ENCODE data around the gene PXDN. TPM values are rescaled to one million over a fixed set of nuclear protein-coding genes. Genes with fewer than 3 reads are reported as not detected.

Gene PXDN
- polyA plus RNA-seq, 3 donors from 2014 or later, result 0.93 to 1.0 TPM; not detected in 1

DNA sequence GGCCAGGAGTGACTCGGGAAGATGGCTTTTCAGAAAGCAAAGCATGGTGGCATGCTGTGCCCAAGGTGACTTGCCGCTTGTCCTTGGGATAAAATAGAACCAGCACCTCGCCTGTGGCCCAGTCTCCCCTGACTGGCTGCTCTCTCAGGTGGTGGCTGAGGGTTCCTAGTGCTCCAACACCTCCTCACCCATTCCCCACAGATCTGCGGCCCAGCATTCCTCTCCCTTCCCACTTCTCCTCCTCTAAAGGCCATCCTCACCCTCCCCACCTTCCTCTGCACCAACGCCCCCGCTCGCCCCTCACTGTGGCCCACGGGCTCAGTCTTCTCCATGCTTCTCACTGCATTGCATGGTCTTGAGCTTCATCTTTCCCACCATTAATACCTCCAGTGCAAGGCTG is 132.4 kb downstream of the PXDN start:
- Mint-ChIP-seq H3K9me3 (peaks cover 0 to 3% (median 0%) of the 10 kb centered on the region in 6 donors), H3K27ac (no peak overlapping the region), H3K4me1 (no peaks in the 10 kb centered on the region), H3K4me3 (no peak overlapping the region), H3K36me3 (no peaks in the 10 kb centered on the region), H3K27me3 (ENCODE audit: low read depth in 3 of 3) (peaks cover 1 to 5% (median 4%) of the 10 kb centered on the region in 3 donors)
- DNase-seq, result no peak

- H3K4me1 Mint-ChIP-seq, result no peaks in the 10 kb centered on the region
- H3K27ac Mint-ChIP-seq, result no peak overlapping the region
- DNase-seq, result no peak
- H3K27me3 Mint-ChIP-seq (ENCODE audit: low read depth in 3 of 3), result peaks cover 1 to 3% (median 2%) of the 10 kb centered on the region in 3 donors
- peaks cover 0 to 3% (median 0%) of the 10 kb centered on the region in 6 donors for H3K9me3 Mint-ChIP-seq
- H3K4me3 Mint-ChIP-seq, result no peak overlapping the region
- H3K36me3 Mint-ChIP-seq, result no peaks in the 10 kb centered on the region
Measured at GRCh38 chr2:1610096-1610485, 134.2 kb downstream of the PXDN start.

- no peaks in the 10 kb centered on the region for H3K36me3 Mint-ChIP-seq
- no peaks in the 10 kb centered on the region for H3K4me1 Mint-ChIP-seq
- H3K9me3 Mint-ChIP-seq, result peaks cover 0 to 3% (median 0%) of the 10 kb centered on the region in 6 donors
- peaks cover 1 to 3% (median 2%) of the 10 kb centered on the region in 3 donors for H3K27me3 Mint-ChIP-seq (ENCODE audit: low read depth in 3 of 3)
- DNase-seq, result no peak
- no peak overlapping the region for H3K27ac Mint-ChIP-seq
- no peak overlapping the region for H3K4me3 Mint-ChIP-seq
Measured at GRCh38 chr2:1609485-1610095, 134.7 kb downstream of the PXDN start.

GRCh38 chr2:1609040-1609439 is 135.3 kb downstream of the PXDN start:
- H3K4me3 Mint-ChIP-seq, result no peak overlapping the region
- DNase-seq, result no peak
- H3K27me3 Mint-ChIP-seq (ENCODE audit: low read depth in 3 of 3), result peaks cover 0 to 2% (median 2%) of the 10 kb centered on the region in 3 donors
- H3K4me1 Mint-ChIP-seq, result no peaks in the 10 kb centered on the region
- peaks cover 0 to 3% (median 0%) of the 10 kb centered on the region in 6 donors for H3K9me3 Mint-ChIP-seq
- H3K27ac Mint-ChIP-seq, result no peak overlapping the region
- no peaks in the 10 kb centered on the region for H3K36me3 Mint-ChIP-seq

GRCh38 chr2:1607971-1608688 is 136.2 kb downstream of the PXDN start:
- Mint-ChIP-seq H3K9me3 (peaks cover 0 to 3% (median 0%) of the 10 kb centered on the region in 6 donors), H3K27me3 (ENCODE audit: low read depth in 3 of 3) (peaks cover 0 to 2% (median 0%) of the 10 kb centered on the region in 3 donors), H3K27ac (no peak overlapping the region), H3K4me3 (no peak overlapping the region), H3K36me3 (no peaks in the 10 kb centered on the region), H3K4me1 (no peaks in the 10 kb centered on the region)
- DNase-seq, result no peak

DNA sequence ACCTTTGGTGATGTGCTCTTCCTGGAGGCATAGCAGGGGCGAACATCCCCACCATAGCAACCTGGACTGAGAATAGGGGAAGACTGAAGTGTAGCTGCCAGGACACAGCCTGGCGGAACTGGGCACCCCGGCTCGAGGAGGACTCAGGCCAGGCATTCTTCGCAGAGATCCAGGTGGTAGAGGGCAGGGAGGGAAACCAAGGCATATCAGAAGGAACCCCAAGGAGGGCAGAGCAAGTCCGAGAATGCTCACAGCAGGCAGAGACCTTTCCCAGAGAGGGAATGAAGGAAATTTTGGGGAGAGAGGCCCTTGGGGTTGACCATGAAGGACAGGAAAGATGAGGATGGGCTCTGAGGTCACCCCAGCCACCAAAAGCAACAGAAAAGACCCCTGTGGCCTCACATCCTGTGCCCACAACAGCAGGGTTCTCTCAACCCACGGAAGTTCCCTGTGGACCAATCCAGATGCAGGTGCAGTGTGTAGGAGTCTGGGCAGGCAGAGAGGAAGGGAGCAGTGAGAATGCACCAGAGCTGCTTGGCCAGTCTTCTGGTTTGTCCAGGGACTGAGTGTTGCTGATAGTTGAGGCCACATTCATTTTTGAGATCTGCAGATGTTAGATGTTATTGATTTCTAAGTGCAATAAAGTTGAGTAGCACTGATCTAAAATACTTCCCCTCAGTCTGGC is 136.9 kb downstream of the PXDN start:
- H3K9me3 Mint-ChIP-seq, result peaks cover 0 to 2% (median 0%) of the 10 kb centered on the region in 6 donors
- DNase-seq, result no peak
- H3K4me3 Mint-ChIP-seq, result no peak overlapping the region
- H3K36me3 Mint-ChIP-seq, result no peaks in the 10 kb centered on the region
- no peaks in the 10 kb centered on the region for H3K4me1 Mint-ChIP-seq
- peaks cover 0 to 2% (median 0%) of the 10 kb centered on the region in 3 donors for H3K27me3 Mint-ChIP-seq (ENCODE audit: low read depth in 3 of 3)
- H3K27ac Mint-ChIP-seq, result no peak overlapping the region

DNA sequence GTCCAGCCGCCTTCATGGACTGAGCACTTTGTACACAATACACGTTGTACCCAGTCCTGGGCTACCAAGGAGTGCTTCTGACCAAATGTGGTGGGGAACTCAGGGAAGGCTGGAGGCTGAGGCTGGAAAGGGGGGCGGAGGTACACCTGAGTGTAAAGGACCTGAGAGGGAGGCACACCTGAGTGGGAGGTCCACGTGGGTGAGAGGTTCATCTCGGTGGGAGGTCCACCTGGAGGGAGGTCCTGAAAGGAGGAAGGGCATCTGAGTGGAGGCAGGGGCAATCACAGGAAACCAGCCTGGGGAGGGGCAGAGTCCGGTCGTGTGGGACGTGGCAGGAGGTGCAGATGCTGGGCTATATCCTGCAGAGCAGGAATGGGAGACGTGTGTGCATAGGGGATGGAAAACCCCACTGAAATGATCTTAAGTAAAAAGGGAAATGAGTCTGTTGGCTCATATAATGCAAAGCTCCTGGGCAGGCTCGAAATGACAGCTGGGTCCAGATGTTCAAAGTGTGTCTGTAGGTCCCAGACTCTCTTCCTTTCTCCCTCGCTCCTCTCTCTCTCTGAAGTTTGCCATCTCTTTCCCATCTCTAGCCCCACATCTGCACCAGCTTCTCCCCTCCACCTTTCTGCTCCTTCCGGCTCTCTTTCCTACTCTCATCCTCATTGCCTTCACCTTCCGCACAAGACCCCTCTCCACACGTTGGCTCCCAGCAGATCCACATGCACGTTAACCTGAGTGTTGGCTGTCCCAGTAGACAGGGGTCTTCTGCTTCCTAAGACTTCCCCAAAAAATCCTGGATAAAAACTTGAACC is 137.7 kb downstream of the PXDN start:
- H3K4me1 Mint-ChIP-seq, result no peaks in the 10 kb centered on the region
- no peaks in the 10 kb centered on the region for H3K9me3 Mint-ChIP-seq

GRCh38 chr2:1606046-1606400 is 138.3 kb downstream of the PXDN start:
- H3K36me3 Mint-ChIP-seq, result no peaks in the 10 kb centered on the region
- no peak overlapping the region for H3K4me3 Mint-ChIP-seq

More for the DNA sequence above, 137.7 kb downstream of the PXDN start:
- DNase-seq, result no peak
- Mint-ChIP-seq H3K4me3 (no peak overlapping the region), H3K36me3 (no peaks in the 10 kb centered on the region), H3K27me3 (ENCODE audit: low read depth in 3 of 3) (peaks cover 0 to 2% (median 0%) of the 10 kb centered on the region in 3 donors), H3K27ac (no peak overlapping the region)

DNA sequence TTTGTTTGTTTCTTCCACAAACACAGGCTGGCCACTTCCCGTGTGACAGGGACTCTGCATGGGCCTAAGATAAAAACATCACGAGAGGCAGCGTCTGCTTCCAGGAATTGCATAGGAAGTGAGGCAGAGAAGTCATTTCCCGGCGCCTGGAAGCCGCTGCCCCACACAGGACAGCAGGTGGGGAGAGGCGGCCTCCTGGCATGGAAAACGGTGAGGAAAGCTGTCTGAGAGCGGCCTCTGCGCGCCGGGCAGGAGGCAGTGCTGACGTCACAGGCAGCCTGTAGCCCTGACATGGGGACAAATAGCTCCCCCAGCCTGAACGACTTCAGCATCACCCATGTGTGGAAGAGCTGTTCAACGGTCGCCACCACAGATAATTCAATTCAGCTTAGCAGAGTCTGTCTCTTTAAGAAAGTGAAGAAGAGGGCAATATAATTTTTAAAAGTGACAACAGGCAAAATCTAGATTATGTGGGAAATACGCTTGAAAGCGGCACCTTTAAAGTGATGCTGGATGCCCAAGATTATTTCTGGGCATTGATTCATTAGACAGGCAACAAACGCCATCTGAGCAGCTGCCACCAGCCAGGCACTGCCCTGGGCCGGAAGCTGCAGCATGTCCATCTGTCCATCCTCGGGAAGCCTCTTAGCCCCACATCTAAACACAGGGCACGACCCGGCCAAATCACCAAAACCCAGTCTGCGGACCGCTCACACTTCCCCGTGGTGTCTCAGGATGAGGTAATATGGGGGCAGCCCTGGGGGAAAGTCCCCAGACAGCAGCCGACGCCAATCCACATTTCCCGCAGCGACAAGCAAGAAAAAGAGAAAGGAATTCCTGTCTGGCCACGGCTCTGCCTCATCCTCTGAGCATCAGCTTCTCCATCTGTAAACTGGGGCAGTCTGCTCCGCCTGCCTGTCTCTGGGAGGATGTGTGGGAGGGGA is 138.9 kb downstream of the PXDN start:
- no peak overlapping the region for H3K27ac Mint-ChIP-seq
- no peak for DNase-seq
- H3K9me3 Mint-ChIP-seq, result no peaks in the 10 kb centered on the region
- no peaks in the 10 kb centered on the region for H3K4me1 Mint-ChIP-seq
- peaks cover 0 to 2% (median 0%) of the 10 kb centered on the region in 3 donors for H3K27me3 Mint-ChIP-seq (ENCODE audit: low read depth in 3 of 3)
- no peaks in the 10 kb centered on the region for H3K36me3 Mint-ChIP-seq
- no peak overlapping the region for H3K4me3 Mint-ChIP-seq

More at GRCh38 chr2:1606046-1606400, 138.3 kb downstream of the PXDN start:
- no peak for DNase-seq
- peaks cover 0 to 2% (median 0%) of the 10 kb centered on the region in 3 donors for H3K27me3 Mint-ChIP-seq (ENCODE audit: low read depth in 3 of 3)
- no peak overlapping the region for H3K27ac Mint-ChIP-seq
- no peaks in the 10 kb centered on the region for H3K9me3 Mint-ChIP-seq
- no peaks in the 10 kb centered on the region for H3K4me1 Mint-ChIP-seq

- H3K4me1 Mint-ChIP-seq, result no peaks in the 10 kb centered on the region
- H3K4me3 Mint-ChIP-seq, result no peak overlapping the region
- peaks cover 0 to 2% (median 0%) of the 10 kb centered on the region in 3 donors for H3K27me3 Mint-ChIP-seq (ENCODE audit: low read depth in 3 of 3)
- H3K9me3 Mint-ChIP-seq, result no peaks in the 10 kb centered on the region
- DNase-seq, result no peak
- no peaks in the 10 kb centered on the region for H3K36me3 Mint-ChIP-seq
- no peak overlapping the region for H3K27ac Mint-ChIP-seq
Measured at GRCh38 chr2:1603521-1603920, 140.8 kb downstream of the PXDN start.

DNA sequence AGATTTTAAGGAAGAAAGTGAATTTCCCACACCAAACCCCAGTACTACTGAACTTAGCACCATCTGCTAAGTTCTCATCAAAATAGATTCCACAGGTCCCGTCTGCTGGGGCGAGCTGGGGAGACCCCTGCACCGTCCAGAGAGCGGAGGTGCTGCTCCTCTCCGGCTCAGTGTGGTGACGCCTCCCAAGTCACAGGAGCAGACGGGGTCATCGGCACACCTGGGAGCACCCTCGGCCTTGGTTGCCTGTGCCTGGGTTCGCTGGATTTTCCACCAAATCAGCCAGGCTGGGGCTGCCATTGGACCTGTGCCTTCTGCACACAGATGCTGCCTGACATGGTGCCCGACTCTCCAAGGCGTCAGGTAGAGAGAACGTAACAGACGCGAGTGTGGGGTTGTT is 141.3 kb downstream of the PXDN start:
- Mint-ChIP-seq H3K4me3 (no peak overlapping the region), H3K36me3 (no peaks in the 10 kb centered on the region), H3K27ac (no peak overlapping the region), H3K27me3 (ENCODE audit: low read depth in 3 of 3) (peaks cover 0 to 2% (median 0%) of the 10 kb centered on the region in 3 donors), H3K4me1 (no peaks in the 10 kb centered on the region), H3K9me3 (no peaks in the 10 kb centered on the region)
- no peak for DNase-seq

GRCh38 chr2:1602278-1603010 is 141.9 kb downstream of the PXDN start:
- H3K4me1 Mint-ChIP-seq, result no peaks in the 10 kb centered on the region

More at GRCh38 chr2:1602278-1603010, 141.9 kb downstream of the PXDN start:
- no peak for DNase-seq
- Mint-ChIP-seq H3K36me3 (no peaks in the 10 kb centered on the region), H3K4me3 (no peak overlapping the region), H3K9me3 (no peaks in the 10 kb centered on the region), H3K27me3 (ENCODE audit: low read depth in 3 of 3) (peaks cover 0 to 2% (median 0%) of the 10 kb centered on the region in 3 donors), H3K27ac (no peak overlapping the region)

Data from immature natural killer cell (primary cell).